Activated CD8-positive, alpha-beta memory T cell treated with anti-CD3 and anti-CD28 coated beads for 24 hours (primary cell): Measurements from ENCODE around the gene MAGEA8.
"Not testable (repeated sequence)": the region's sequence is repeated elsewhere in the genome, so short reads cannot be mapped to it uniquely, and the experiment has no call there.

Source experiments
- DNase-seq: peaks from one replicate; pipeline ENCODE4 v3.0.0-alpha.2; 2020

The MAGEA8 gene

GRCh38 chrX:149908308-149908707 lies 27.3 kb downstream of the MAGEA8 start:
- DNase-seq = no peak

- DNase-seq = no peak
Measured at GRCh38 chrX:149908727-149909126, 27.7 kb downstream of the MAGEA8 start.

GRCh38 chrX:149909324-149910177 lies 28.6 kb downstream of the MAGEA8 start:
- DNase-seq = no peak

GRCh38 chrX:149910178-149910695 lies 29.3 kb downstream of the MAGEA8 start:
- DNase-seq = no peak

- DNase-seq = no peak
Measured at GRCh38 chrX:149916745-149917392, 35.9 kb downstream of the MAGEA8 start.

GRCh38 chrX:149923836-149924235 lies 42.9 kb downstream of the MAGEA8 start:
- DNase-seq = not testable (repeated sequence)

GRCh38 chrX:149924434-149924833 lies 43.5 kb downstream of the MAGEA8 start:
- DNase-seq = not testable (repeated sequence)

- not testable (repeated sequence) for DNase-seq
Measured at GRCh38 chrX:149927245-149927963, 46.4 kb downstream of the MAGEA8 start.

- not testable (repeated sequence) for DNase-seq
Measured at GRCh38 chrX:149927964-149928258, 46.9 kb downstream of the MAGEA8 start.

GRCh38 chrX:149928635-149929034 lies 47.7 kb downstream of the MAGEA8 start:
- DNase-seq = not testable (repeated sequence)

GRCh38 chrX:149929400-149929799 lies 48.4 kb downstream of the MAGEA8 start, which contains the start of gene HSFX4:
Gene HSFX4, plus strand, starts transcription at chrX:149929573. Its CDS starts 72 bp downstream, at chrX:149929645.
- DNase-seq = not testable (repeated sequence)

GRCh38 chrX:149931355-149931754 lies 50.4 kb downstream of the MAGEA8 start:
- not testable (repeated sequence) for DNase-seq

GRCh38 chrX:149932150-149932549 lies 51.2 kb downstream of the MAGEA8 start:
- not testable (repeated sequence) for DNase-seq

GRCh38 chrX:149932970-149933369 lies 52.0 kb downstream of the MAGEA8 start:
- not testable (repeated sequence) for DNase-seq

- not testable (repeated sequence) for DNase-seq
Measured at GRCh38 chrX:149933547-149933946, 52.6 kb downstream of the MAGEA8 start.
